Testis (tissue), 3 donors: ENCODE measurements around the gene GRM7. TPM values are rescaled to one million over a fixed set of nuclear protein-coding genes. Genes with fewer than 3 reads are reported as not detected.

ENCODE experiments used
- DNase-seq: peaks from one replicate; pipeline ENCODE4 v3.0.0-alpha.2; 2019
- H3K27ac ChIP-seq, 2 donors: fragments of 200-600 bp; sonication (generic); one replicate each; pipeline ENCODE4 v1.5.1; 2019
- H3K27me3 ChIP-seq: fragments of 200-600 bp; sonication (generic); one replicate; pipeline ENCODE4 v1.5.1; 2019
- H3K36me3 ChIP-seq: fragments of 200-600 bp; sonication (generic); one replicate; pipeline ENCODE4 v1.5.1; 2017; ENCODE audit warnings: low read depth; ENCODE audit errors: missing control alignments
- H3K4me1 ChIP-seq: fragments of 200-600 bp; sonication (generic); one replicate; pipeline ENCODE4 v1.5.1; 2019
- H3K4me3 ChIP-seq, 2 donors: fragments of 200-600 bp; sonication (generic); one replicate each; pipeline ENCODE4 v1.5.1; 2017 to 2019
- H3K9me3 ChIP-seq: fragments of 200-600 bp; sonication (generic); one replicate; pipeline ENCODE4 v1.5.1; 2017
- POLR2A ChIP-seq: fragments of 450-650 bp; IDR thresholded peaks from one replicate; pipeline ENCODE4 v1.6.1; 2017; ENCODE audit warnings: antibody characterized with exemption, mild to moderate bottlenecking, moderate library complexity
- WGBS, 2 donors: methylation state at CpG; one replicate each; pipeline ENCODE4 v1.1.5; 2018; 5-methylcytosine and 5-hydroxymethylcytosine counted together
- intact Hi-C: fragments of 100-400 bp; cut with DNase I; formaldehyde crosslinking; loops from one replicate; pipeline ENCODE4 v1.15.1; 2023; ENCODE audit warnings: low total_unique reads
- polyA plus RNA-seq: library from polyadenylated mRNA; stranded (reverse); fragments of 350-450 nt; fragmentation: Illumina TruSeq; extraction: RNeasy Lipid Tissue Mini Kit (QIAGEN cat#74804); gene quantifications from one replicate; pipeline ENCODE4 v1.2.3, GENCODE V29; 2014; ENCODE audit warnings: low read depth, low replicate concordance; ENCODE audit not compliant: insufficient read depth
- total RNA-seq, 2 donors: library from RNA; depleted of rRNA; stranded (reverse); fragments of >200 nt; gene quantifications; one replicate each; pipeline ENCODE4 v1.2.3, GENCODE V29; 2016
- TF ChIP-seq, protein P1 (sequence below), 3 experiments: fragments of 450-650 bp in 2 of 3; fragments of 200-600 bp in 1 of 3; sonication (generic) in 1 of 3; IDR thresholded peaks; one replicate each; pipeline ENCODE4 v1.5.1; 2016 to 2019; ENCODE audit warnings: antibody characterized with exemption in 3 of 3, mild to moderate bottlenecking in 2 of 3, moderate library complexity in 1 of 3

GRM7 gene
- total and polyA plus RNA-seq, 3 donors from 2014 or later: 2.0 to 3.2 (median 2.7) TPM

GRCh38 chr3:7707187-7707586 lies 846.3 kb downstream of the GRM7 start:
- TF ChIP-seq POLR2A: no peak
- TF ChIP-seq, protein P1, sequence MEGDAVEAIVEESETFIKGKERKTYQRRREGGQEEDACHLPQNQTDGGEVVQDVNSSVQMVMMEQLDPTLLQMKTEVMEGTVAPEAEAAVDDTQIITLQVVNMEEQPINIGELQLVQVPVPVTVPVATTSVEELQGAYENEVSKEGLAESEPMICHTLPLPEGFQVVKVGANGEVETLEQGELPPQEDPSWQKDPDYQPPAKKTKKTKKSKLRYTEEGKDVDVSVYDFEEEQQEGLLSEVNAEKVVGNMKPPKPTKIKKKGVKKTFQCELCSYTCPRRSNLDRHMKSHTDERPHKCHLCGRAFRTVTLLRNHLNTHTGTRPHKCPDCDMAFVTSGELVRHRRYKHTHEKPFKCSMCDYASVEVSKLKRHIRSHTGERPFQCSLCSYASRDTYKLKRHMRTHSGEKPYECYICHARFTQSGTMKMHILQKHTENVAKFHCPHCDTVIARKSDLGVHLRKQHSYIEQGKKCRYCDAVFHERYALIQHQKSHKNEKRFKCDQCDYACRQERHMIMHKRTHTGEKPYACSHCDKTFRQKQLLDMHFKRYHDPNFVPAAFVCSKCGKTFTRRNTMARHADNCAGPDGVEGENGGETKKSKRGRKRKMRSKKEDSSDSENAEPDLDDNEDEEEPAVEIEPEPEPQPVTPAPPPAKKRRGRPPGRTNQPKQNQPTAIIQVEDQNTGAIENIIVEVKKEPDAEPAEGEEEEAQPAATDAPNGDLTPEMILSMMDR (IDR thresholded peaks at IDR 0.05): no peak
- intact Hi-C loops: no loop called here
- DNase-seq: no peak

DNA sequence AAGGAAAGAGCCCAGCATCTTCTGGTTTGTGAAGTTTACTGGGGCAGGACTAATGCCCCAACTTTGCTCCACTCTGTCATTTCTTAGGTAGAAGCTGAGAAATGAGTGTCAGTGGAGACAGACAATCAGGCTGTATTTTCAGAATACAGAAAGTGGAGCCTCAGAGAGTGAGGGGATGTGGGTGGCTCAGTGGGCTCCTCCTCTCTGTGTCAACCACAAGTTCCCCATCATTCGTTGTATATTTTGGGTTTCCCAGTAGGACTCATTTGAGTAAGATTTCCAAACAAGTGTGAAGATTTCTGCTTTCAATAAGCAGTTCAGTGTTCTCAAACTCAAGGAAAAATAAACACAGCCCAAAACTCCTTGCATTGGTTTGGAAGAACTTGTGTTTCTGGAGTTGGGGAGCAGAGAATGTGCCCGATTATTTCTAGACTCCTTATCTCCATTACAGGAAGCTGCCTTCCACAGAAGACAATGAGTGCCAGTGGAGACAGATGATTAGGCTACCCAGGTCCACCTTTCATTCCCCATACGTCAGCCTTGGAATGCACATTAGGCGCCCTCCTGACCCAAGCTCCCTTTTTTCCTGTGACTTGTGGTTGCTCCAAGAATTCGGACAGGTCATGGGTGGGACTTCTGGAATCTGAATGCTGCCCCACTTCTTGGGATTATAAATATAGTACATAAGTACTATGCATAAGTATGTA lies 848.6 kb downstream of the GRM7 start:
- 60 to 70% methylated on average over 5 of the region's 5 CpGs for WGBS, 2 donors
- Histone ChIP-seq H3K27ac (no peak overlapping the region), H3K36me3 (no peaks in the 10 kb centered on the region), H3K4me1 (no peaks in the 10 kb centered on the region), H3K4me3 (no peak overlapping the region), H3K27me3 (no peaks in the 10 kb centered on the region), H3K9me3 (no peaks in the 10 kb centered on the region)
- DNase-seq: no peak
- intact Hi-C loops: no loop called here
- TF ChIP-seq, protein P1 (IDR thresholded peaks at IDR 0.05): no peak
- TF ChIP-seq POLR2A: no peak

More at GRCh38 chr3:7707187-7707586, 846.3 kb downstream of the GRM7 start:
- Histone ChIP-seq H3K9me3 (no peaks in the 10 kb centered on the region), H3K36me3 (no peaks in the 10 kb centered on the region), H3K27me3 (no peaks in the 10 kb centered on the region), H3K4me3 (no peak overlapping the region), H3K4me1 (no peaks in the 10 kb centered on the region), H3K27ac (no peak overlapping the region)
- WGBS, 2 donors: 76 to 90% methylated on average over 3 of the region's 3 CpGs

DNA sequence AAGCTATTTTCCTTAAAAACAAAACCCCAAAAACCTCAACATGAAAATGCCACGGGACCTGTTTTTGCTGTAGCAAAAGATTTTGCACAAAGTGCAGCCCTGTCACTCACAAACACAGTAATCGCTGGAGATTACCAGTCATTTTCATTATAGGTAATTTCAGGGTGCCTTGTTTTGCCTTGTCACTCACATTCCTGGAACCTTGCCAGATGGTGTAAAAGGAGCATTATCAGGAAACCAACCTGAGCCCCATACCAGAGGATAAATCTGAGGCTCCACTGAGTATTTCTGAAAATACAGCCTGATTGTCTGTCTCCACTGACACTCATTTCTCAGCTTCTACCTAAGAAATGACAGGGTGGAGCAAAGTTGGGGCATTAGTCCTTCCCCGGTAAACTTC lies 849.4 kb downstream of the GRM7 start:
- 83% methylated on average over 3 of the region's 3 CpGs for WGBS, 2 donors
- Histone ChIP-seq H3K27me3 (no peaks in the 10 kb centered on the region), H3K4me3 (no peak overlapping the region), H3K4me1 (no peaks in the 10 kb centered on the region), H3K9me3 (no peaks in the 10 kb centered on the region), H3K27ac (no peak overlapping the region), H3K36me3 (no peaks in the 10 kb centered on the region)
- TF ChIP-seq, protein P1 (IDR thresholded peaks at IDR 0.05): no peak
- TF ChIP-seq POLR2A: no peak
- DNase-seq: no peak
- intact Hi-C loops: no loop called here

GRCh38 chr3:7713724-7714123 lies 852.8 kb downstream of the GRM7 start:
- TF ChIP-seq POLR2A: no peak
- TF ChIP-seq, protein P1 (IDR thresholded peaks at IDR 0.05): no peak
- H3K27me3 ChIP-seq: no peaks in the 10 kb centered on the region
- DNase-seq: no peak
- H3K9me3 ChIP-seq: no peaks in the 10 kb centered on the region
- no peak overlapping the region for H3K27ac ChIP-seq
- intact Hi-C loops: no loop called here
- H3K4me1 ChIP-seq: no peaks in the 10 kb centered on the region
- no peaks in the 10 kb centered on the region for H3K36me3 ChIP-seq
- H3K4me3 ChIP-seq: no peak overlapping the region
- WGBS, 2 donors: 75 to 76% methylated on average over 2 of the region's 2 CpGs
